Measurements from ENCODE around the gene ZNF428. TPM values are rescaled to one million over a fixed set of nuclear protein-coding genes. Genes with fewer than 3 reads are reported as not detected.
"Not testable (repeated sequence)": the region's sequence is repeated elsewhere in the genome, so short reads cannot be mapped to it uniquely, and the experiment has no call there.

Gene ZNF428
- total RNA-seq, 2 donors from 2014 or later: 34.2 to 38.7 TPM

GRCh38 chr19:43597876-43598275 lies 21.6 kb downstream of the ZNF428 start:
- ATAC-seq (no peak), DNase-seq (no peak)
- intact Hi-C loops (cut with DNase I): no loop called here

- ATAC-seq (no peak), DNase-seq (no peak)
- intact Hi-C loops (cut with DNase I): loop anchor here in 1 of 2 donors (1.0 kb wide), 2 partner anchors 22 kb away; partner anchors contain the start of genes PINLYP, XRCC1 and ZNF428
Observed at GRCh38 chr19:43596842-43597461, 22.5 kb downstream of the ZNF428 start.

- intact Hi-C loops (cut with DNase I): loop anchor here in 1 of 2 donors (1.0 kb wide), 2 partner anchors 21 to 23 kb away; partner anchors contain the start of genes PINLYP, XRCC1 and ZNF428
- ATAC-seq (peak; percentile 94 to 96), DNase-seq (peak; percentile 100)
Observed at GRCh38 chr19:43595999-43596841, 23.2 kb downstream of the ZNF428 start, which contains the start of the genes IRGQ and ZNF576. Gene IRGQ, minus strand, starts transcription at chr19:43596134. Its CDS starts 796 bp downstream, at chr19:43595338. Gene ZNF576, plus strand, starts transcription at chr19:43596595. Its CDS starts 514 bp downstream, at chr19:43597109.

- ATAC-seq: peak; percentile 3 to 37
- DNase-seq: no peak
- intact Hi-C loops (cut with DNase I): no loop called here
Observed at GRCh38 chr19:43595605-43595998, 23.8 kb downstream of the ZNF428 start.

DNA sequence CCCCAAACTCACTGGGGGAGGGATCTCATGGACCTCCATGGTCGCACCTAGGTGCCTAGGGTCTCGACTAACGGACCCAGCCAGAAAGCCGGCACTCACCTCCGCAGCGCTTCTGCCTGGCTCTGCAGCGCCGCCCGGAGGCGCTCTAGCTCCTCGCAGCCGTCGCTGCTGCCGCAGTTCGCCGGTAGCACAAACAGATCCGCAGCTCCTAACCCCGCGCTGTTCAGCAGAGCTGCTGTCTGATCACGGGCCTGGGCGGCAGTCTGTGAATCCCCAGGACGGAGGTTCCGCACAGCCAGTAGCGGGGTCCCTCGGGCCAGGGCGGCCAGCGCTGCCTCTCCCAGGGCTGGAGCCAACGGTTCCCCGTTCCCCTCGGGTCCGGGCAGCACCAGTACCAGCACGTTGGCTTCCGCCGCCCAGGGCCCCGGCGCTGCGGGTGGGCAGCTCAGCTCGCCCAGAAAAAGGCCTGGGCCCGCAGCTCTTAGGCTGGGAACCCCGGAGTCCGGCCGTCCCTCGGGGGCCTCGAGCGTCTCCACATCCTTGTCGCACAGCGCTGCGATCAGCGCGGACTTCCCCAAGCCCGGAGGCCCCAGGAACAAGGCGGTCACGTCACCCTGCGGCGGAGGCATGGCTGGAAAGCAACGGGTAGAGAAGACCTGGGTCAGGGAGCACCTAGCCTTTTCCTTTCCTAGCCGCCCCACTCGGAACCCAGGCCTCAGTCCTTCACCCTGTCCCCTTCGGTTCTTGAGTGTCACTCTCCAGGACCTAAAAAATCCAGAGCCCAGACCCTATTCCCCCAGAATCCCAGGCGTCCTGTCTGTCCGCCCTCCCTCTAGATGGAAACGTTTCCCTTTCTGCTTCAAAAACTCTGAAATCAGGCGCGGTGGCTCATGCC lies 24.5 kb downstream of the ZNF428 start:
- intact Hi-C loops (cut with DNase I): no loop called here
- ATAC-seq: peak; percentile 14 to 27

DNA sequence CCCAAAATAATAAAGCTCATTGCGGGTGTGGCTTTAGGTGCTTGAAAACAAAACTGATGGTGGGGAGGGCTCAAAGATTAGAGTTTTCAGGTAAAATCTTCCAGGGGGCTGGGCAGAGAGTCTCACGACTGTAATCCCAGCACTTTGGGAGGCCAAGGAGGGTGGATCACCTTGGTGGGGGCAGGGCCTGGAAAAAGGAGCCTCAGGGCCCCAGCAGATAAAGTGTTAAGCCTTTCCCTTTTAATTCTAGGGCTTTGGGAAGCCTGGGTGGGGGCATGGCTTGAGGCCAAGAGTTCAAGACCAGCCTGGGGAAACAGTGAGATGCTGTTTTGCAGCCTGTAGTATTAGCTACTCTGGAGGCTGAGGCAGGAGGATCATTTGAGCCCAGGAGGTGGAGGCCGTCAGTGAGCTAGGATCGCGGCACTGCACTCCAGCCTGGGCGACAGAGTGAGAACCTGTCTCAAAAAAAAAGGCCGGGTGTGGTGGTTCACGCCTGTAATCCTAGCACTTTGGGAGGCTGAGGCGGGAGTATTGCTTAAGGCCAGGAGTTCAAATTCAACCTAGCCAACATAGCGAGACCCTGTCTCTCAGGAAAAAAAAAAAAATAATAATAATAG lies 25.2 kb downstream of the ZNF428 start:
- DNase-seq: no peak
- intact Hi-C loops (cut with DNase I): no loop called here
- ATAC-seq: no peak

More for the DNA sequence above, 24.5 kb downstream of the ZNF428 start:
- peak; percentile 56 for DNase-seq

DNA sequence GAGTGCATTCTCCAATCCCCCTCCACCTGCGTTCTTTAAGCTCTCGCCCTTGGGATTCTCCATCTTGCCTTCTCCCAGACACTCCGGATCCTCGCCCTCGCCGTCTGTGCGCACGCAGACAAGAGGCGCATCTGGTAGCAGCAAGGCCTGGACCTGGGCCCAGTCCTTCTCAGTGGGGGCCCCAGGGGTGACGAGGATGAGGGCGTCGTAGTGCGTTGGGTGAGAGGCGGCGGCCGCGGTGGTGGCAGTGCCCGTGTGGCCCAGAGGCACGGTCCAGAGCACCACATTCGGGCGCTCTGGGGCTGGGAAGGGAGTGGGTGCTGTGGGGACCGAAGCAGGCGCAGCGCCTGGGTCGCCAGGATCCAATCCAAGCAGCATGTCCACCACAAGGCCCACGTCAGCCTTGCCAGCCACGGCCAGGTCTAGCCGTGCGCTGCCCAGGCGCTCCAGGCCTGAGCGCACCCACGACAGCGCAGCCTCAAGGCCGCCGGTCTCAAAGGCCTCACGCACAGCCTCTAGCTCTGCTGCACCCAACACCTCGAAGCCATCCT lies 26.6 kb downstream of the ZNF428 start:
- DNase-seq (no peak), ATAC-seq (no peak)
- intact Hi-C loops (cut with DNase I): no loop called here

- no peak for ATAC-seq
- intact Hi-C loops (cut with DNase I): no loop called here
- no peak for DNase-seq
Observed at GRCh38 chr19:43591904-43592772, 27.3 kb downstream of the ZNF428 start.

DNA sequence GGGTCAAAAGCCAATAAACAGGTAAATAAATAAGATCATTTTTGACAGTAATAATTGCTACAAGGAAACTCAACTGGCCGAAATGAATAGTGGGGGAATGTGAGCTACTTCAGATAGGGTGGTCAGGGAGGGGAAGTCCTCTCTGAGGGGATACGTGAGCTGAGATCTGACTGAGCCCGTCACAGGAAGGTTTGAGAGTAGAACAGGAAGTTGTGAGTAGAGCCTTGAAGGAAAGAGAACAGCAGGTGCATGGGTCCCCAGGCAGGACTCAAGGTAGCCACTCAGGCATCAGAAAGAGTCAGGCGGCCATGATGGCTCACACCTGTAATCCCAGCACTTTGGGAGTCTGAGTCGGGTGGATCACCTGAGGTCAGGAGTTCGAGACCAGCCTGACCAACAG lies 29.8 kb downstream of the ZNF428 start:
- intact Hi-C loops (cut with DNase I): no loop called here
- ATAC-seq (no peak), DNase-seq (no peak)

GRCh38 chr19:43589277-43589676 lies 30.2 kb downstream of the ZNF428 start:
- no peak for DNase-seq
- no peak for ATAC-seq
- intact Hi-C loops (cut with DNase I): no loop called here

DNA sequence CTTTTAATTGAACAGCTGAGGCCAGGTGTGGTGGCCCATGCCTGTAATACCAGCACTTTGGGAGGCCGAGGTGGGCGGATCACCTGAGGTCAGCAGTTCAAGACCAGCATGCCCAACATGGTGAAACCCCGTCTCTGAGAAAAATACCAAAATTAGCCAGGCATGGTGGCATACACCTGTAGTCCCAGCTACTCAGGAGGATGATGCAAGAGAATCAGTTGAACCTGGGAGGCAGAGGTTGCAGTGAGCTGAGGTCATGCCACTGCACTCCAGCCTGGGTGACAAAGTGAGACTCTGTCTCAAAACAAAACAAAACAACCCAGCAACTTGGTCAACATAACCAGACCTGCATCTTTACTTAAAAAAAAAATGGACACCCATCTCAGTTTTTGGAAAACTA lies 32.4 kb downstream of the ZNF428 start:
- DNase-seq; intact Hi-C loops (cut with DNase I); ATAC-seq: not testable (repeated sequence)

DNA sequence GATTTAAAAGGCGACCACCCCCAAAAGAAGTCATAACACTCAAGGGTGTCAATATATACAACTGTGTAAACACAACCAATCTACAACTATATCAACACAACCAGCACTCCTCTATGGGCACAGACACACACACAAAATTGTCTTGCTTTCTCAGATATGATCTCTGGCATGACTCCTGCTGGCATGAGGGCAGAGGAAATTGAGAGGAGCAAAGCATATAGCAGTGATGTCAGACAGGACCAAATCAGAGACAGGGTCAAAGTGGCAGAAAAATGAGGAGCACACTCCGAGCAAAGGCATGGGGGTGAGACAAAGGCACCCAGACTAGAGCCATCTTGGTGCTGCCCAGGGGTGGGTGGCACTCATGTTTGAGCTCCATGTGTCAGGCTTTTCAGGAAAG lies 33.1 kb downstream of the ZNF428 start:
- DNase-seq (no peak), ATAC-seq (no peak)
- intact Hi-C loops (cut with DNase I): no loop called here

- no peak for DNase-seq
- ATAC-seq: no peak
- intact Hi-C loops (cut with DNase I): no loop called here
Observed at GRCh38 chr19:43584484-43584883, 34.9 kb downstream of the ZNF428 start.

DNA sequence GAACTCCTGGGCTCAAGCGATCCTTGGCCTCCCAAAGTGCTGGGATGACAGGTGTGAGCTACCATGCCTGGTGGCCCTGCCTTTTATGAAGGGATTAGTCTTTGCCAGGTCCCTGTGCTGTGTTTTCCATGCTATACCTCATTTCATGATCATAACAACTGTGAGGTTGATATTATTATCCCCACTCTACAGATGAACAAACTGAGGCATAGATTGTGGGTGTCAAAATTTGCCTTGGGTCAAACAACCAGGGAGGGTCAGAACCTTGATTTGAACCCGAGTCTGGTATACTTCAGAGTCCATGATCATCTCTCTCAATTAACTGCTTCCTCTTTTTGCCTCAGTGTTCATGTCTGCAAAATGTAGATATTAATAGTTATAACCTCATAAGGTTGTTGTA lies 36.9 kb downstream of the ZNF428 start:
- ATAC-seq (no peak), DNase-seq (no peak)
- intact Hi-C loops (cut with DNase I): no loop called here

GRCh38 chr19:43581467-43581866 lies 38.0 kb downstream of the ZNF428 start:
- intact Hi-C loops (cut with DNase I): no loop called here
- peak in 1 of 2 donors; percentile 2 for ATAC-seq
- no peak for DNase-seq

GRCh38 chr19:43578787-43579186 lies 40.6 kb downstream of the ZNF428 start:
- DNase-seq (no peak), ATAC-seq (no peak)
- intact Hi-C loops (cut with DNase I): no loop called here

Data from left cardiac atrium (tissue), 4 donors.